SK-N-SH treated with all-trans-retinoic acid at 6 μM for 48 hours (cell line): Measurements from ENCODE around the gene CDK1.

Experiments used
- ATAC-seq: fragments of 200-7000 bp; cut with Tn5 transposase; 3 replicates; pipeline ENCODE4 v1.9.1; 2020; ENCODE audit warnings: mild to moderate bottlenecking, moderate library complexity
- ARNTL ChIP-seq: fragments of 450-650 bp; formaldehyde crosslinking; IDR thresholded peaks from 2 replicates; pipeline ENCODE4 v1.5.0; 2020; ENCODE audit warnings: low read depth, mild to moderate bottlenecking, moderate library complexity, borderline replicate concordance
- CSDC2 ChIP-seq: fragments of 250-450 bp; sonication (Bioruptor Pico); IDR thresholded peaks from 2 replicates; pipeline ENCODE4 v1.5.0; 2020; ENCODE audit warnings: mild to moderate bottlenecking, moderate library complexity
- CSRNP3 ChIP-seq: fragments of 250-450 bp; sonication (Bioruptor Pico); IDR thresholded peaks from 2 replicates; pipeline ENCODE4 v1.5.1; 2021; ENCODE audit warnings: mild to moderate bottlenecking, moderate library complexity
- ESRRG ChIP-seq: fragments of 250-450 bp; sonication (Bioruptor Pico); IDR thresholded peaks from 2 replicates; pipeline ENCODE4 v1.6.1; 2021; ENCODE audit warnings: mild to moderate bottlenecking
- GLIS3 ChIP-seq: fragments of 250-450 bp; sonication (Bioruptor Pico); IDR thresholded peaks from 2 replicates; pipeline ENCODE4 v1.5.0; 2020; ENCODE audit warnings: mild to moderate bottlenecking, moderate library complexity
- OSR1 ChIP-seq: fragments of 250-450 bp; sonication (Bioruptor Pico); IDR thresholded peaks from 2 replicates; pipeline ENCODE4 v1.8.0; 2022; ENCODE audit warnings: moderate library complexity, mild to moderate bottlenecking, inconsistent platforms
- PATZ1 ChIP-seq: fragments of 250-450 bp; sonication (Bioruptor Pico); IDR thresholded peaks from 2 replicates; pipeline ENCODE4 v1.8.0; 2020; ENCODE audit warnings: mild to moderate bottlenecking, moderate library complexity, borderline replicate concordance
- POU6F1 ChIP-seq: fragments of 250-450 bp; sonication (Bioruptor Pico); IDR thresholded peaks from 2 replicates; pipeline ENCODE4 v1.8.0; 2021; ENCODE audit warnings: low read depth, mild to moderate bottlenecking, moderate library complexity, borderline replicate concordance
- RARB ChIP-seq: fragments of 250-450 bp; sonication (Bioruptor Pico); IDR thresholded peaks from 2 replicates; pipeline ENCODE4 v1.8.0; 2021; ENCODE audit warnings: mild to moderate bottlenecking, moderate library complexity
- SNAI2 ChIP-seq: fragments of 250-450 bp; sonication (Bioruptor Pico); IDR thresholded peaks from 2 replicates; pipeline ENCODE4 v1.5.0; 2020; ENCODE audit warnings: mild to moderate bottlenecking, moderate library complexity
- TCF4 ChIP-seq: fragments of 250-450 bp; sonication (Bioruptor Pico); IDR thresholded peaks from 2 replicates; pipeline ENCODE4 v1.8.0; 2021; ENCODE audit warnings: mild to moderate bottlenecking, moderate library complexity, borderline replicate concordance
- TOX ChIP-seq: fragments of 250-450 bp; sonication (Bioruptor Pico); IDR thresholded peaks from 2 replicates; pipeline ENCODE4 v1.8.0; 2021; ENCODE audit warnings: mild to moderate bottlenecking, moderate library complexity, borderline replicate concordance
- ZC3H10 ChIP-seq: fragments of 250-450 bp; sonication (Bioruptor Pico); IDR thresholded peaks from 2 replicates; pipeline ENCODE4 v1.5.1; 2021; ENCODE audit warnings: mild to moderate bottlenecking, moderate library complexity
- ZFP3 ChIP-seq: fragments of 250-450 bp; sonication (Bioruptor Pico); IDR thresholded peaks from 2 replicates; pipeline ENCODE4 v1.5.0; 2020; ENCODE audit warnings: mild to moderate bottlenecking, moderate library complexity
- ZFP30 ChIP-seq: fragments of 450-650 bp; formaldehyde crosslinking; IDR thresholded peaks from 2 replicates; pipeline ENCODE4 v1.5.0; 2022; ENCODE audit warnings: mild to moderate bottlenecking, moderate library complexity
- ZNF565 ChIP-seq: fragments of 450-650 bp; formaldehyde crosslinking; conservative IDR thresholded peaks from 2 replicates; pipeline ENCODE4 v1.5.0; 2020; ENCODE audit warnings: low read depth, mild to moderate bottlenecking, moderate library complexity
- ZNF8 ChIP-seq: fragments of 450-650 bp; formaldehyde crosslinking; IDR thresholded peaks from 2 replicates; pipeline ENCODE4 v1.5.0; 2020; ENCODE audit warnings: mild to moderate bottlenecking, moderate library complexity
- TF ChIP-seq, protein P1 (sequence below): fragments of 250-450 bp; sonication (Bioruptor Pico); IDR thresholded peaks from 2 replicates; pipeline ENCODE4 v1.5.1; 2020; ENCODE audit warnings: low read depth, mild to moderate bottlenecking, moderate library complexity
- TF ChIP-seq, protein P2 (sequence below): fragments of 250-450 bp; sonication (Bioruptor Pico); IDR thresholded peaks from 2 replicates; pipeline ENCODE4 v1.5.0; 2020; ENCODE audit warnings: mild to moderate bottlenecking, moderate library complexity

CDK1 gene

DNA sequence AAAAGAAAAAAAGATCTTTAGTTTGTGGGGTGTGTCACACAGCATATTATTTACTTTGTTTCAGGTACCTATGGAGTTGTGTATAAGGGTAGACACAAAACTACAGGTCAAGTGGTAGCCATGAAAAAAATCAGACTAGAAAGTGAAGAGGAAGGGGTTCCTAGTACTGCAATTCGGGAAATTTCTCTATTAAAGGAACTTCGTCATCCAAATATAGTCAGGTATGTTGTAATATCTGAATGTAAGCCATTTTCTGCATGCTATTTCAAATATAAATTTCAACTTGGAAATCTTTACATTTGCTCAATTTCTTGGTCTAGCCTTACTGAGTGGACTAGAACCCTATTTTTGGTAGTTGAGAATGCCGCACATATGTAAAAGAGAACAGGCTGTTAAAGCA is 6.4 kb downstream of the CDK1 start:
- TF ChIP-seq TOX (CRISPR knock-in tag): no peak
- TF ChIP-seq OSR1 (CRISPR knock-in tag): no peak
- no peak for TF ChIP-seq POU6F1 (CRISPR knock-in tag)
- TF ChIP-seq ZFP3 (CRISPR knock-in tag): no peak
- no peak for TF ChIP-seq TCF4
- no peak for TF ChIP-seq ZFP30 (CRISPR knock-in tag)
- TF ChIP-seq PATZ1 (CRISPR knock-in tag): no peak
- TF ChIP-seq, protein P1, sequence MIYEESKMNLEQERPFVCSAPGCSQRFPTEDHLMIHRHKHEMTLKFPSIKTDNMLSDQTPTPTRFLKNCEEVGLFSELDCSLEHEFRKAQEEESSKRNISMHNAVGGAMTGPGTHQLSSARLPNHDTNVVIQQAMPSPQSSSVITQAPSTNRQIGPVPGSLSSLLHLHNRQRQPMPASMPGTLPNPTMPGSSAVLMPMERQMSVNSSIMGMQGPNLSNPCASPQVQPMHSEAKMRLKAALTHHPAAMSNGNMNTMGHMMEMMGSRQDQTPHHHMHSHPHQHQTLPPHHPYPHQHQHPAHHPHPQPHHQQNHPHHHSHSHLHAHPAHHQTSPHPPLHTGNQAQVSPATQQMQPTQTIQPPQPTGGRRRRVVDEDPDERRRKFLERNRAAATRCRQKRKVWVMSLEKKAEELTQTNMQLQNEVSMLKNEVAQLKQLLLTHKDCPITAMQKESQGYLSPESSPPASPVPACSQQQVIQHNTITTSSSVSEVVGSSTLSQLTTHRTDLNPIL (CRISPR knock-in tag): no peak
- no peak for TF ChIP-seq CSRNP3 (CRISPR knock-in tag)
- TF ChIP-seq, all 23 proteins: peak for 0
- no peak for ATAC-seq

DNA sequence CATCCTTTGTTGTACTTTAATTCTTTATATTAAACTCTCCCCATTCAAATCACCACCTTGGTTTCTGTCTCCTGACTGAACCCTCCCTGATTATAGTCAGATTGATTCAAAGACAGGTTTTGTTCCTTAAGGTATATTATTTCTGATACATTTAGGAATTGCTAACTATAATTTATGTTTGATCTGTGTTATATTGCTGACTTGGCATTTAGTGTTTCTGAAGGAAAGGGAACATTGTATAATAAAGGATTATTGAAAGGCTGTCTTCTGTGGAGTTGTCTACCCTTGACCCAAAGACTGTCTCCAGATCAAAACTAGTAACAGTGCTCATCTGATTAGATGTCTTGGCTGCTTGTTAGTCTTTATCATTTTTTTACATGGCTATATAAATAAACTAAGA is 10.3 kb downstream of the CDK1 start:
- no peak for TF ChIP-seq SNAI2 (CRISPR knock-in tag)
- no peak for TF ChIP-seq ESRRG (CRISPR knock-in tag)
- no peak for TF ChIP-seq ARNTL
- no peak for TF ChIP-seq ZFP3 (CRISPR knock-in tag)
- TF ChIP-seq CSDC2 (CRISPR knock-in tag): no peak
- no peak for TF ChIP-seq TOX (CRISPR knock-in tag)
- no peak for TF ChIP-seq ZNF565
- TF ChIP-seq GLIS3 (CRISPR knock-in tag): no peak
- no peak for TF ChIP-seq ZNF8
- TF ChIP-seq OSR1 (CRISPR knock-in tag): no peak
- TF ChIP-seq, all 23 proteins: peak for 0
- no peak for ATAC-seq

- peak; percentile 54 for ATAC-seq
Observed at GRCh38 chr10:60789340-60789739, 11.1 kb downstream of the CDK1 start.

DNA sequence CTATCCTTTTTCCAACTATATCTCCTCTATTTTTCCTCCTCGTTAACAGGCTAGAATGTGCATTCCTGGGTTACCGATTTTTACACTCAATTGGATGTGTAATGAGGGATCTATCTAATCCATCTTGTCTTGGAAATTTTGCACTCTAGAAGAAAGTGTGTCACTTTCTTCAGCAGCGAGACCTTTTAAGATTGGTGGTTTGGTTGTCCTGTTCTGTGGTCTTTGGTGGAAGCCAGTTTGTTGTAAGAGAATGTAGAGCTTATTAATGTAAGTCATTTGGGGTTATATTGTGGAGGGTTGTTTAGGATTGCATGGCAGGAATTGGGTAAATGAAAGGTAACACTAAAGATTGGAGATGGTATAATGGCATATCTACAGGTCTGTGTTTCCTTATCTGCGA is 16.7 kb downstream of the CDK1 start:
- no peak for ATAC-seq
- TF ChIP-seq ZFP3 (CRISPR knock-in tag): no peak
- TF ChIP-seq, protein P1 (CRISPR knock-in tag): no peak
- TF ChIP-seq, protein P2, sequence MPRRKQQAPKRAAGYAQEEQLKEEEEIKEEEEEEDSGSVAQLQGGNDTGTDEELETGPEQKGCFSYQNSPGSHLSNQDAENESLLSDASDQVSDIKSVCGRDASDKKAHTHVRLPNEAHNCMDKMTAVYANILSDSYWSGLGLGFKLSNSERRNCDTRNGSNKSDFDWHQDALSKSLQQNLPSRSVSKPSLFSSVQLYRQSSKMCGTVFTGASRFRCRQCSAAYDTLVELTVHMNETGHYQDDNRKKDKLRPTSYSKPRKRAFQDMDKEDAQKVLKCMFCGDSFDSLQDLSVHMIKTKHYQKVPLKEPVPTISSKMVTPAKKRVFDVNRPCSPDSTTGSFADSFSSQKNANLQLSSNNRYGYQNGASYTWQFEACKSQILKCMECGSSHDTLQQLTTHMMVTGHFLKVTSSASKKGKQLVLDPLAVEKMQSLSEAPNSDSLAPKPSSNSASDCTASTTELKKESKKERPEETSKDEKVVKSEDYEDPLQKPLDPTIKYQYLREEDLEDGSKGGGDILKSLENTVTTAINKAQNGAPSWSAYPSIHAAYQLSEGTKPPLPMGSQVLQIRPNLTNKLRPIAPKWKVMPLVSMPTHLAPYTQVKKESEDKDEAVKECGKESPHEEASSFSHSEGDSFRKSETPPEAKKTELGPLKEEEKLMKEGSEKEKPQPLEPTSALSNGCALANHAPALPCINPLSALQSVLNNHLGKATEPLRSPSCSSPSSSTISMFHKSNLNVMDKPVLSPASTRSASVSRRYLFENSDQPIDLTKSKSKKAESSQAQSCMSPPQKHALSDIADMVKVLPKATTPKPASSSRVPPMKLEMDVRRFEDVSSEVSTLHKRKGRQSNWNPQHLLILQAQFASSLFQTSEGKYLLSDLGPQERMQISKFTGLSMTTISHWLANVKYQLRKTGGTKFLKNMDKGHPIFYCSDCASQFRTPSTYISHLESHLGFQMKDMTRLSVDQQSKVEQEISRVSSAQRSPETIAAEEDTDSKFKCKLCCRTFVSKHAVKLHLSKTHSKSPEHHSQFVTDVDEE (CRISPR knock-in tag): no peak
- no peak for TF ChIP-seq TCF4
- TF ChIP-seq PATZ1 (CRISPR knock-in tag): no peak
- no peak for TF ChIP-seq RARB (CRISPR knock-in tag)
- no peak for TF ChIP-seq ZNF565
- TF ChIP-seq ZFP30 (CRISPR knock-in tag): no peak
- TF ChIP-seq CSDC2 (CRISPR knock-in tag): no peak

More at GRCh38 chr10:60789340-60789739, 11.1 kb downstream of the CDK1 start:
- TF ChIP-seq RARB (CRISPR knock-in tag) (no peak), ZC3H10 (no peak)
- TF ChIP-seq, protein P2 (CRISPR knock-in tag): no peak
